Panc1 (cell line): Measurements from ENCODE around the gene AKAP13.
"Not testable (repeated sequence)": the region's sequence is repeated elsewhere in the genome, so short reads cannot be mapped to it uniquely, and the experiment has no call there.

Experiments
- CTCF ChIP-seq: fragments of 450-650 bp; IDR thresholded peaks from 2 replicates; pipeline ENCODE4 v1.5.1; 2017; ENCODE audit warnings: mild to moderate bottlenecking
- POLR2AphosphoS5 ChIP-seq: IDR thresholded peaks from 2 replicates; pipeline ENCODE4 v1.6.1; 2012; ENCODE audit warnings: mild to moderate bottlenecking, low read depth, low read length, moderate library complexity

GRCh38 chr15:85342163-85342562, 38.2 kb upstream of the AKAP13 start:
- not testable (repeated sequence) for TF ChIP-seq CTCF, POLR2AphosphoS5
